ENCODE measurements around the gene TMEM183A. TPM values are rescaled to one million over a fixed set of nuclear protein-coding genes. Genes with fewer than 3 reads are reported as not detected.
A peak's percentile ranks its signal among the peaks of the same experiment; 100 is the strongest.

TMEM183A gene
- total RNA-seq, 6 experiments from 2014 or later = 21.4 to 38.1 (median 31.0) TPM

DNA sequence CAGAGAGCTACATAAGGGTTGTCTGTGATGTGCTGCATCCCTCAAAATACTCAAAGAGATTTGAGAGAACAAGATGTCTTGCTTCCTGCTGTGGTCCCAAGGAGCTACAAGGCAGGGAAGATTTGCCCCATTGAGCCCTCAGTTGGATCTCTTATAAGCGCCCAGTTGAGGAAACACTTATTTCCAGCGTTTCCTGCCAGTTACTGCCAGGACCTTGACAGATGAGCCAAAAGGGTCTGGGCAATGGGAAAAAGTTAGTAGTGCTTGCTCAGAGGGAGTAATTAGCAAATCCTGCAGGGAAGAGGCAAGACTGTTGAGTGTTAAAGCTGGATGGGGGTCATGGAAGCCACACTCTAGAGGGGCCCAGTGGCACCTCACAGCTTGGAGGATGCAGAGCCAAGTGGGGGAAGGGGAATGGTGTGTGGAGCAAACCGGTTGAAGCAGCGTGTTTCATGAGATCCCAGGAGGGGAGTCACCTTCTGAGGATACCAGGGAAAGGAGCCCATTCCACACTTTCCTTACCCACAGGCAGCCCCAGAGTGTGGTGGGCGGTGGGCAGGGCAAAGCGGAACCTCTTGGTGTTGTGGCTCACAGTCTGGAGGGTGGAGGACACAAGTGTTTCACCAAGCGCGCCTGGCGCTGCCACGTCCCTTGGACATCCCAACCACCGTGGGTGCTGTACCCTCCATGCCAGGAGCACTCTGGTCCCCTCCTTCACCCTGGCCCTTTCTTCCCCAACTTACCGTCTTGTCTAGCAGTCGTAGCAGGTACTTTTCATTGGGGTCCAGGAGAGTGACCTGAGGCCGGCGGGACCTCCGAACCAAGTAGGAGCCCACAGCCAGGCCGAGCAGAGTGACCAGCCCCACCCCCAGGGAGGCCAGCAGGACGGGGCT, 40.9 kb upstream of the TMEM183A start:
- intact Hi-C loops (cut with DNase I) = no loop called here
- WGBS (ENCODE audit: insufficient coverage, low coverage, low lambda C conversion rate, missing lambda C conversion rate) = 43% methylated on average over 6 of the region's 18 CpGs
- no peaks in the 10 kb centered on the region for H3K27me3 ChIP-seq
- DNase-seq (peak in 1 of 3 donors; percentile 30), ATAC-seq (no peak)
- TF ChIP-seq, protein P1, sequence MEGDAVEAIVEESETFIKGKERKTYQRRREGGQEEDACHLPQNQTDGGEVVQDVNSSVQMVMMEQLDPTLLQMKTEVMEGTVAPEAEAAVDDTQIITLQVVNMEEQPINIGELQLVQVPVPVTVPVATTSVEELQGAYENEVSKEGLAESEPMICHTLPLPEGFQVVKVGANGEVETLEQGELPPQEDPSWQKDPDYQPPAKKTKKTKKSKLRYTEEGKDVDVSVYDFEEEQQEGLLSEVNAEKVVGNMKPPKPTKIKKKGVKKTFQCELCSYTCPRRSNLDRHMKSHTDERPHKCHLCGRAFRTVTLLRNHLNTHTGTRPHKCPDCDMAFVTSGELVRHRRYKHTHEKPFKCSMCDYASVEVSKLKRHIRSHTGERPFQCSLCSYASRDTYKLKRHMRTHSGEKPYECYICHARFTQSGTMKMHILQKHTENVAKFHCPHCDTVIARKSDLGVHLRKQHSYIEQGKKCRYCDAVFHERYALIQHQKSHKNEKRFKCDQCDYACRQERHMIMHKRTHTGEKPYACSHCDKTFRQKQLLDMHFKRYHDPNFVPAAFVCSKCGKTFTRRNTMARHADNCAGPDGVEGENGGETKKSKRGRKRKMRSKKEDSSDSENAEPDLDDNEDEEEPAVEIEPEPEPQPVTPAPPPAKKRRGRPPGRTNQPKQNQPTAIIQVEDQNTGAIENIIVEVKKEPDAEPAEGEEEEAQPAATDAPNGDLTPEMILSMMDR (IDR thresholded peaks at IDR 0.05) = no peak
- TF ChIP-seq POLR2A (IDR thresholded peaks at IDR 0.05) = no peak
- no peaks in the 10 kb centered on the region for H3K9me3 ChIP-seq
- H3K4me1 ChIP-seq = peaks cover 0 to 18% (median 6%) of the 10 kb centered on the region in 4 donors
- peak overlapping the region; percentile 94 to 98 (median 96) for H3K4me3 ChIP-seq
- peak overlapping the region; percentile 69 to 88 (median 73) for H3K27ac ChIP-seq
- peaks cover 0 to 25% (median 0%) of the 10 kb centered on the region in 4 donors for H3K36me3 ChIP-seq

DNA sequence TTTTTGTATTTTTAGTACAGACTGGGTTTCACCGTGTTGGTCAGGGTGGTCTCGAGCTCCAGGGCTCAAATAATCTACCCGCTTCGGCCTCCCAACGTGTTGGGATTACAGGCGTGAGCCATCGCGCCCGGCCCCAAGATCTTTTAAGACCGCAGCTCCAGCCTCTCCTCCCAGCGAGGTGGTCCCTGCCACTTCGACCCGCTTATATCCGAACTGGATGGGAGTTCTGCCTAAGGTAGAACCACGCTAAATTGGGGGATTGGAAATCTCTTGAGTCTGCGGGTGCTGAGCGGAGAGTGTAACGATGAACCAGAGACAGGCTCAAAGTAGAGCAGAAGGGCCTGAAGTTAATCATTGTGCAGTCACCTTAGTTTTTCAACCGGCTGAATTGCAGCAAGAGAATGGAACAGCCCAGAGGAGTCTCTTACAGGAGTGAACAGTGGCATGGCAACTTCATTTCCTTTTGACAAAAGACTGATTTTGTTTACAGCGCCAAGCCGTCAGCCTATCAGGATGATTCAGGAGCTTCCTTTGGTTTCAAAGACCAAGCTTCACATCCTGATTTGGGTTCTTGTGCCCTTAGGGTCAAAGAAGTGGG, 39.4 kb upstream of the TMEM183A start:
- Histone ChIP-seq H3K4me3 (peak overlapping the region; percentile 44 to 96 (median 94)), H3K27me3 (no peaks in the 10 kb centered on the region), H3K36me3 (peaks cover 0 to 14% (median 0%) of the 10 kb centered on the region in 4 donors), H3K27ac (peak overlapping the region; percentile 35 to 69 (median 56)), H3K4me1 (peaks cover 0 to 18% (median 6%) of the 10 kb centered on the region in 4 donors), H3K9me3 (no peaks in the 10 kb centered on the region)
- whole genome bisulfite sequencing (ENCODE audit: insufficient coverage, low coverage, low lambda C conversion rate, missing lambda C conversion rate) = 2% methylated on average over 19 of the region's 21 CpGs
- no peak for DNase-seq
- TF ChIP-seq, protein P1 (IDR thresholded peaks at IDR 0.05) = no peak
- no peak for TF ChIP-seq POLR2A (IDR thresholded peaks at IDR 0.05)
- intact Hi-C loops (cut with DNase I) = no loop called here
- peak; percentile 30 to 37 (median 34) for ATAC-seq

DNA sequence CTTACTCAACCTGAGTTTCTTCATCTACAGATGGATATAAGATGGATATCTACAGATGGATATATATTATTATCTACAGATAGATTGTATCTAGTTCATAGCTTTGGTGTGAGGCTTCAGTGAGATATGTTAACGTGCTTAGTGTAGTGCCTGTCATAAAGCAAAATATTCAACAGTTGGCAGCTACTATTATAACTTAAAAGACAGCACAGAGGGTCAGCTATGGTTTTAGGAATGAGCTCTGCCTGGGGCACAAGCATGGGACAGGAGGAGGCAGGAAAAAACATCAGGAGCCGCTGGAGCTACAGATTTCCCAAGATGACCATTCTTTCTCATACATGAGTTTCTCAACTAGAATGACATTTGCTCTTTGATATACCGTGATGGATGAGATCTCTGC, 38.8 kb upstream of the TMEM183A start:
- peak overlapping the region in 2 of 3 donors; percentile 35 to 69 for H3K27ac ChIP-seq

DNA sequence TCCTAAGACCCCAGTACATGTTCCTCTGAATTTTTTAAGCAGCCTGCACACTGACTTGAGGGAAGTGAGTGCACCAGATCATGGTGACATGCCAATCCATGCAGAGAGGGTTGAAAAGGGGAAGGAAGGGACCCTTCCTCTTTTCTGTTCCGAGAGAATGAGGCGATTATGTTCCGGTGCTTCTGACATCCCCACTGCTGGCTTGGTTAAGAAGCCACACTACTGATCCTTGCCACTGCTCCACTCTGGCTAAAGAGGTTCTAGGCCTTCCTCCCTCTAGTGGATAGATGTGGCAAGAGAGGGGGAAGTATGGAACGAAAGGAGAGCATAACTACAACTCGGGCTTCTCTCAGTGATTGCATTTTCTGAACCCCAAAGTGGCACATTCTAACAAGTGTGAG, 38.3 kb upstream of the TMEM183A start:
- DNase-seq = peak in 1 of 3 donors; percentile 60
- ATAC-seq = peak; percentile 59 to 69 (median 64)
- TF ChIP-seq, protein P1 (IDR thresholded peaks at IDR 0.05) = peak; percentile 56 to 61 (median 58)
- no peak for TF ChIP-seq POLR2A (IDR thresholded peaks at IDR 0.05)
- Histone ChIP-seq H3K4me1 (peaks cover 0 to 18% (median 6%) of the 10 kb centered on the region in 4 donors), H3K36me3 (peaks cover 0 to 3% (median 0%) of the 10 kb centered on the region in 4 donors), H3K27me3 (no peaks in the 10 kb centered on the region), H3K4me3 (no peak overlapping the region), H3K9me3 (no peaks in the 10 kb centered on the region), H3K27ac (peak overlapping the region in 1 of 3 donors; percentile 69)
- intact Hi-C loops (cut with DNase I) = no loop called here
- WGBS (ENCODE audit: insufficient coverage, low coverage, low lambda C conversion rate, missing lambda C conversion rate) = 3% methylated on average over 4 of the region's 5 CpGs

More for the DNA sequence above, 38.8 kb upstream of the TMEM183A start:
- Histone ChIP-seq H3K4me1 (peaks cover 0 to 18% (median 6%) of the 10 kb centered on the region in 4 donors), H3K36me3 (peaks cover 0 to 8% (median 0%) of the 10 kb centered on the region in 4 donors), H3K27me3 (no peaks in the 10 kb centered on the region), H3K4me3 (peak overlapping the region in 1 of 3 donors; percentile 96), H3K9me3 (no peaks in the 10 kb centered on the region)
- intact Hi-C loops (cut with DNase I) = no loop called here
- TF ChIP-seq, protein P1 (IDR thresholded peaks at IDR 0.05) = no peak
- TF ChIP-seq POLR2A (IDR thresholded peaks at IDR 0.05) = no peak
- ATAC-seq = no peak
- DNase-seq = no peak
- WGBS (ENCODE audit: insufficient coverage, low coverage, low lambda C conversion rate, missing lambda C conversion rate) = 54% methylated on average over 3 of the region's 3 CpGs
